ENCODE data around the gene SMIM20. TPM values are rescaled to one million over a fixed set of nuclear protein-coding genes. Genes with fewer than 3 reads are reported as not detected.
"Not testable (repeated sequence)": the region's sequence is repeated elsewhere in the genome, so short reads cannot be mapped to it uniquely, and the experiment has no call there.

The SMIM20 gene
- total and polyA plus RNA-seq, 2 of the 4 experiments (the other 2 are of a cell fraction): 13.6 to 23.1 TPM

- no CpG with 5 or more reads among the region's 4 CpGs for WGBS, 2 experiments (ENCODE audit: extremely low coverage in 2 of 2, insufficient read length in 1 of 2)
- BruUV-seq (replicated peaks); in situ Hi-C loops (cut with MboI; ENCODE audit: low sequenced_read_pairs): not testable (repeated sequence)
Measured at GRCh38 chr4:25866401-25866800, 47.6 kb upstream of the SMIM20 start.

More at GRCh38 chr4:25866401-25866800, 47.6 kb upstream of the SMIM20 start:
- DNase-seq; dilution Hi-C loops (cut with HindIII; ENCODE audit: low sequenced_read_pairs, unreplicated experiment); H3K23ac ChIP-seq (ENCODE audit: low read depth, low read length); H2BK120ac ChIP-seq (ENCODE audit: low read depth, low read length); H3K18ac ChIP-seq (ENCODE audit: low read depth, low read length); H3K36me3 ChIP-seq (ENCODE audit: control insufficient read depth, insufficient read depth, low read length); H2AK5ac ChIP-seq (ENCODE audit: low read depth, low read length); H3K56ac ChIP-seq (ENCODE audit: extremely low read depth, insufficient read depth, low read length); H4K8ac ChIP-seq (ENCODE audit: low read depth in 2 of 2, low read length in 2 of 2); H3K27ac ChIP-seq (ENCODE audit: insufficient read depth, low read length); H2BK15ac ChIP-seq (ENCODE audit: low read depth, low read length); H4K91ac ChIP-seq (ENCODE audit: insufficient read depth, low read depth, low read length); H4K20me1 ChIP-seq (ENCODE audit: insufficient read depth, low read length); ATAC-seq (ENCODE audit: low read depth); POLR2A ChIA-PET (ENCODE audit: unreplicated experiment); H3K9me3 ChIP-seq (ENCODE audit: control insufficient read depth, insufficient read depth, low read length); H2AK9ac ChIP-seq (replicated peaks; ENCODE audit: low read depth, low read length, poor library complexity); H3K9me1 ChIP-seq (ENCODE audit: insufficient read depth, low read length); H3K14ac ChIP-seq (replicated peaks; ENCODE audit: low read depth, low read length); H4K5ac ChIP-seq (ENCODE audit: low read depth, low read length); H3K9ac ChIP-seq (ENCODE audit: low read depth, low read length); H3K4ac ChIP-seq (ENCODE audit: low read depth, low read length); H3K27me3 ChIP-seq (ENCODE audit: control insufficient read depth, insufficient read depth, low read length); H3K4me1 ChIP-seq (ENCODE audit: control insufficient read depth, insufficient read depth, low read length); H2BK20ac ChIP-seq (ENCODE audit: low read depth, low read length); H3K79me1 ChIP-seq (ENCODE audit: low read depth in 1 of 2, low read length in 2 of 2); CTCF ChIA-PET; H2BK5ac ChIP-seq (ENCODE audit: low read depth, low read length, poor library complexity, severe bottlenecking); intact Hi-C loops (cut with micrococcal nuclease); H3K4me2 ChIP-seq (ENCODE audit: low read depth, low read length); H2AFZ ChIP-seq (replicated peaks; ENCODE audit: low read length, poor library complexity); H3K4me3 ChIP-seq (ENCODE audit: insufficient read depth, low read depth, low read length): not testable (repeated sequence)

Measured in IMR-90 (cell line).